Adrenal gland (tissue), 12 donors: ENCODE data around the gene CMTM5. TPM values are rescaled to one million over a fixed set of nuclear protein-coding genes. Genes with fewer than 3 reads are reported as not detected.

ENCODE experiments used
- DNase-seq, 7 donors: peaks; one replicate each; pipeline ENCODE4 v3.0.0-alpha.2; 2019 to 2020
- H3K27ac ChIP-seq, 5 donors: fragments of 200-600 bp; sonication (generic) in 4 of 5; 1 replicate in 3 of 5; 2 replicates in 2 of 5; pipeline versions ENCODE4 v1.5.1 to v1.8.0; 2016 to 2020; ENCODE audit warnings: mild to moderate bottlenecking in 1 of 5
- H3K27me3 ChIP-seq: fragments of 200-600 bp; 2 replicates; pipeline ENCODE4 v1.8.0; 2021
- H3K36me3 ChIP-seq, 2 donors: fragments of 200-600 bp; replicated peaks in 1 of 2; 1 replicate in 1 of 2; 2 replicates in 1 of 2; pipeline versions ENCODE4 v1.5.1 to v1.8.0; 2018 to 2022
- H3K4me1 ChIP-seq, 2 donors: fragments of 200-600 bp; replicated peaks in 1 of 2; 1 replicate in 1 of 2; 2 replicates in 1 of 2; pipeline versions ENCODE4 v1.5.1 to v1.8.0; 2018 to 2021
- H3K4me3 ChIP-seq, 4 donors: fragments of 200-600 bp; sonication (generic) in 3 of 4; one replicate each; pipeline ENCODE4 v1.5.1; 2016 to 2018
- H3K9me3 ChIP-seq, 3 donors: fragments of 200-600 bp; sonication (generic) in 1 of 3; replicated peaks in 1 of 3; 1 replicate in 2 of 3; 2 replicates in 1 of 3; pipeline versions ENCODE4 v1.5.1 to v1.8.0; 2016 to 2021
- CTCF ChIP-seq, 6 experiments: fragments of 450-650 bp in 4 of 6; fragments of 200-600 bp in 2 of 6; sonication (generic) in 1 of 6; IDR thresholded peaks; 1 replicate in 5 of 6; 2 replicates in 1 of 6; pipeline versions ENCODE4 v1.5.1 to v1.8.0; 2016 to 2021; ENCODE audit warnings: antibody characterized with exemption in 6 of 6, mild to moderate bottlenecking in 2 of 6, moderate library complexity in 1 of 6
- POLR2A ChIP-seq, 2 donors: fragments of 450-650 bp; IDR thresholded peaks; one replicate each; pipeline ENCODE4 v1.6.1; 2017; ENCODE audit warnings: antibody characterized with exemption in 2 of 2, mild to moderate bottlenecking in 2 of 2, moderate library complexity in 1 of 2
- WGBS, 4 donors: extraction: QIAGEN DNeasy Blood & Tissue Kit in 2 of 4; methylation state at CpG; one replicate each; pipeline versions ENCODE4 v1.1.5 to v1.1.7; 2013 to 2017; 5-methylcytosine and 5-hydroxymethylcytosine counted together
- intact Hi-C, 2 donors: fragments of 100-400 bp; cut with DNase I; formaldehyde crosslinking; loops; one replicate each; pipeline versions ENCODE4 v1.14.1 to v1.15.0; 2022 to 2023
- polyA plus RNA-seq, 3 donors: library from polyadenylated mRNA; stranded (reverse); fragments of 200-250 nt in 2 of 3; fragments of 350-450 nt in 1 of 3; fragmentation: Illumina TruSeq in 1 of 3; extraction: RNeasy Lipid Tissue Mini Kit (QIAGEN cat#74804) in 1 of 3; gene quantifications; one replicate each; pipeline ENCODE4 v1.2.3, GENCODE V29; 2013 to 2014
- total RNA-seq, 9 donors: library from RNA; depleted of rRNA in 4 of 9; stranded (reverse); fragments of >200 nt in 4 of 9; fragments of 120-200 nt in 1 of 9; fragmentation: NEBNext Ultra II Directional in 1 of 9; extraction: Animal tissue kit (Norgen Biotek cat#: 25700) in 1 of 9; gene quantifications; one replicate each; pipeline versions ENCODE4 v1.1.0 to v1.2.4, GENCODE V29; 2013 to 2023
- donor health status: healthy with polysubstance abuse.
- donor health status: Bipolar disorder and iron deficiency.
- donor health status: DM: yes; HTN: yes; CAD: no.
- donor health status: DM: no; HTN: no; CAD: no.
- donor health status: DM: no; HTN: no; CAD: no.
- donor health status: DM: yes; HTN: yes; CAD: no.

Gene CMTM5
- total and polyA plus RNA-seq, 12 donors, result 0.34 to 2.6 (median 0.89) TPM; not detected in 5

DNA sequence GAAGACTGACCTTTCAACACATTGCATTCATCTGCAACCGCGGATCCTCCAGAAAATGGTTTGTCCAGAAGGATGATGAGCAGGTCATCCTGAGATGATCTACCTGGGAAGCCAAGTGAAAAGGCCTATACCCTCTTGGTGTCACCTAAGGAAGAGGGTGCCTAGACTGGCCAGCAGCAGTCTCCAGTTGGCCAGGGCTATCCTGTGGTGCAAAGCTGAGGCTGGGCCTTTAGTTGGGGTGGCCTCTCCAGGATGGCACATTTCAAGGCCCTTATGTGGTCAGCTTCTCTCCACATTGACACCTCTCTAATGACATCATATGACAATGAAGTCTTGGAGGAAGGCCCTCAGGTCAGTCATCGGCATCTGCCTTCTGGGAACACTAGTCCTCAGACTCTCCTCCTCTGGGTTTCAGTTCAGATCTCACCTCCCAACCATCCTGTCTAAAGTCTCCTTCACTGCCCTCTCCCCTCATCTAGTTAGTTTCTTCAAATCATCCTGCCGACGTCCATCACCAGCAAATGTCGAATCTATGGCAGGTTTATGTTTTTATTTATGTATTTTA lies 20.9 kb upstream of the CMTM5 start:
- Histone ChIP-seq H3K4me1 (peaks cover 5 to 14% of the 10 kb centered on the region in 2 donors), H3K27me3 (peaks cover 11% of the 10 kb centered on the region), H3K9me3 (no peaks in the 10 kb centered on the region), H3K4me3 (no peak overlapping the region), H3K36me3 (no peaks in the 10 kb centered on the region), H3K27ac (no peak overlapping the region)
- peak in 1 of 7 donors; percentile 42 for DNase-seq
- intact Hi-C loops, result no loop called here
- WGBS, 4 donors, result 82 to 86% (median 86%) methylated on average over 6 of the region's 6 CpGs
- no peak for TF ChIP-seq CTCF (IDR thresholded peaks at IDR 0.05)
- no peak for TF ChIP-seq POLR2A (IDR thresholded peaks at IDR 0.05)

- intact Hi-C loops, result no loop called here
- Histone ChIP-seq H3K4me1 (peaks cover 5 to 13% of the 10 kb centered on the region in 2 donors), H3K27me3 (peaks cover 8% of the 10 kb centered on the region), H3K4me3 (no peak overlapping the region), H3K36me3 (no peaks in the 10 kb centered on the region), H3K9me3 (no peaks in the 10 kb centered on the region), H3K27ac (no peak overlapping the region)
- TF ChIP-seq POLR2A (IDR thresholded peaks at IDR 0.05), result no peak
- no peak for TF ChIP-seq CTCF (IDR thresholded peaks at IDR 0.05)
- DNase-seq, result peak in 1 of 7 donors; percentile 30
- 79 to 94% (median 89%) methylated on average over 4 of the region's 4 CpGs for WGBS, 4 donors
These were observed 20.2 kb upstream of the CMTM5 start for GRCh38 chr14:23356662-23357061.

GRCh38 chr14:23357261-23357660 lies 19.6 kb upstream of the CMTM5 start:
- WGBS, 4 donors, result 74 to 90% (median 85%) methylated on average over 7 to 8 of the region's 8 CpGs
- H3K27me3 ChIP-seq, result peaks cover 4% of the 10 kb centered on the region
- peak in 1 of 7 donors; percentile 44 for DNase-seq
- peaks cover 0 to 7% of the 10 kb centered on the region in 2 donors for H3K4me1 ChIP-seq
- intact Hi-C loops, result no loop called here
- TF ChIP-seq POLR2A (IDR thresholded peaks at IDR 0.05), result no peak
- no peak for TF ChIP-seq CTCF (IDR thresholded peaks at IDR 0.05)
- H3K36me3 ChIP-seq, result no peaks in the 10 kb centered on the region
- H3K4me3 ChIP-seq, result no peak overlapping the region
- H3K9me3 ChIP-seq, result no peaks in the 10 kb centered on the region
- no peak overlapping the region for H3K27ac ChIP-seq

DNA sequence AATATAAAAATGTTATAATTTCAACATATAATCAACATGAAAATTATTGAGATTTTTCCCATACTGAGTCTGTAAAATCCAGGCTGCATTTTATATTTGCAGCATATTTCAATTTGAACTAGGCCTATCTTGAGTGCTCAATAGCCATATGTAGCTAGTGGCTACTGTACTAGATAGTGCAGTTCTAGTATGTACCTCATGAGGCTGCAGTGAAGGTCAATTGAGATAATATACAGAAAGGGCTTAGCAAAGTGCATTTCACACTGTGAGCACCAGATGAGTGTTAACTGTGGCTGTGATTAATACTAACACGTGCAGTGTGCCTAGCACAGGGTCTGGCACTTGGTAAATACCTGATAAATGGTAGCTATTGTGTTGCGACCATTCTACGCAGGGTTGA lies 18.8 kb upstream of the CMTM5 start:
- peak in 1 of 7 donors; percentile 37 for DNase-seq
- Histone ChIP-seq H3K9me3 (no peaks in the 10 kb centered on the region), H3K4me3 (no peak overlapping the region), H3K4me1 (no peaks in the 10 kb centered on the region), H3K27me3 (peaks cover 4% of the 10 kb centered on the region), H3K27ac (no peak overlapping the region), H3K36me3 (no peaks in the 10 kb centered on the region)
- WGBS, 4 donors, result 74 to 84% (median 80%) methylated on average over 3 of the region's 3 CpGs
- TF ChIP-seq POLR2A (IDR thresholded peaks at IDR 0.05) (no peak), CTCF (IDR thresholded peaks at IDR 0.05) (no peak)
- intact Hi-C loops, result no loop called here
